Right cardiac atrium (tissue), 5 donors: Measurements from ENCODE around the gene RAD50. TPM values are rescaled to one million over a fixed set of nuclear protein-coding genes. Genes with fewer than 3 reads are reported as not detected.
"Not testable (repeated sequence)": the region's sequence is repeated elsewhere in the genome, so short reads cannot be mapped to it uniquely, and the experiment has no call there.

ENCODE experiments used
- ATAC-seq, 2 donors: fragments of 200-7000 bp; cut with Tn5 transposase; one replicate each; pipeline versions ENCODE4 v1.8.0 to v1.9.1; 2020; ENCODE audit warnings: moderate library complexity in 2 of 2, mild to moderate bottlenecking in 1 of 2
- DNase-seq, 3 donors: peaks; one replicate each; pipeline ENCODE4 v3.0.0-alpha.2; 2020
- H3K27ac ChIP-seq: one replicate; pipeline ENCODE4 v1.5.1; 2013; ENCODE audit warnings: mild to moderate bottlenecking, low read length, control low read depth, moderate library complexity
- H3K27me3 ChIP-seq: one replicate; pipeline ENCODE4 v1.6.1; 2013; ENCODE audit not compliant: control insufficient read depth, insufficient read depth
- H3K4me1 ChIP-seq: one replicate; pipeline ENCODE4 v1.6.1; 2013; ENCODE audit warnings: low read length; ENCODE audit not compliant: control insufficient read depth, insufficient read depth
- H3K4me3 ChIP-seq: one replicate; pipeline ENCODE4 v1.5.1; 2013; ENCODE audit warnings: low read length, control low read depth
- H3K9me3 ChIP-seq: one replicate; pipeline ENCODE4 v1.6.1; 2013; ENCODE audit warnings: low read length; ENCODE audit not compliant: control insufficient read depth
- WGBS: extraction: QIAGEN DNeasy Blood & Tissue Kit; methylation state at CpG from one replicate; pipeline ENCODE4 v1.1.7; 2013; 5-methylcytosine and 5-hydroxymethylcytosine counted together
- intact Hi-C, 4 donors: fragments of 100-400 bp; cut with DNase I; formaldehyde crosslinking; loops; one replicate each; pipeline versions ENCODE4 v1.11.0 to v1.14.0; 2022 to 2023
- polyA plus RNA-seq: library from polyadenylated mRNA; stranded (reverse); fragments of 200-250 nt; gene quantifications from one replicate; pipeline ENCODE4 v1.2.3, GENCODE V29; 2013
- total RNA-seq, 4 donors: library from RNA; stranded (reverse); fragmentation: NEBNext Ultra II Directional; extraction: Animal tissue kit (Norgen Biotek cat#: 25700); gene quantifications; one replicate each; pipeline ENCODE4 v1.2.1, GENCODE V29; 2021
- donor health status: healthy with polysubstance abuse.
- donor health status: DM: no; HTN: yes; CAD: no.
- donor health status: DM: no; HTN: no; CAD: no.
- donor health status: DM: no; HTN: yes; CAD: no; lungs with severe emphysema.
- donor health status: DM: yes; HTN: yes; CAD: no.

Gene RAD50
- total and polyA plus RNA-seq, 5 donors = 8.0 to 32.0 (median 29.1) TPM

GRCh38 chr5:132528866-132529634 is 27.7 kb upstream of the RAD50 start:
- WGBS = 70% methylated on average over 6 of the region's 6 CpGs
- no peak for DNase-seq
- Histone ChIP-seq H3K4me1 (peaks cover 2% of the 10 kb centered on the region), H3K27ac (no peak overlapping the region), H3K9me3 (no peaks in the 10 kb centered on the region), H3K27me3 (no peaks in the 10 kb centered on the region), H3K4me3 (no peak overlapping the region)
- intact Hi-C loops = loop anchor here in 1 of 4 donors (10.0 kb wide), 1 partner anchor 296 kb away; no protein-coding TSS in a partner anchor
- no peak for ATAC-seq

GRCh38 chr5:132530946-132531345 is 25.8 kb upstream of the RAD50 start:
- WGBS = 82% methylated on average over 4 of the region's 4 CpGs
- Histone ChIP-seq H3K27ac (no peak overlapping the region), H3K4me1 (peaks cover 2% of the 10 kb centered on the region), H3K4me3 (no peak overlapping the region), H3K27me3 (no peaks in the 10 kb centered on the region), H3K9me3 (no peaks in the 10 kb centered on the region)
- intact Hi-C loops = no loop called here
- ATAC-seq = no peak
- no peak for DNase-seq

GRCh38 chr5:132539716-132540115 is 17.1 kb upstream of the RAD50 start:
- H3K4me1 ChIP-seq = no peaks in the 10 kb centered on the region
- H3K27me3 ChIP-seq = no peaks in the 10 kb centered on the region
- intact Hi-C loops = no loop called here
- no peaks in the 10 kb centered on the region for H3K9me3 ChIP-seq
- H3K27ac ChIP-seq = no peak overlapping the region
- 74% methylated on average over 4 of the region's 4 CpGs for WGBS
- DNase-seq = no peak
- no peak for ATAC-seq
- no peak overlapping the region for H3K4me3 ChIP-seq

GRCh38 chr5:132540149-132540548 is 16.6 kb upstream of the RAD50 start:
- H3K4me1 ChIP-seq = no peaks in the 10 kb centered on the region
- no peak overlapping the region for H3K4me3 ChIP-seq
- DNase-seq (peak in 1 of 3 donors; percentile 23), ATAC-seq (no peak)
- H3K27me3 ChIP-seq = no peaks in the 10 kb centered on the region
- H3K9me3 ChIP-seq = no peaks in the 10 kb centered on the region
- 65% methylated on average over 5 of the region's 5 CpGs for WGBS
- H3K27ac ChIP-seq = no peak overlapping the region
- intact Hi-C loops = no loop called here

- no peak overlapping the region for H3K27ac ChIP-seq
- intact Hi-C loops = no loop called here
- H3K4me1 ChIP-seq = no peaks in the 10 kb centered on the region
- no peak overlapping the region for H3K4me3 ChIP-seq
- H3K9me3 ChIP-seq = no peaks in the 10 kb centered on the region
- no peaks in the 10 kb centered on the region for H3K27me3 ChIP-seq
- 95% methylated on average over 4 of the region's 4 CpGs for WGBS
- DNase-seq (no peak), ATAC-seq (no peak)
Measured at GRCh38 chr5:132540764-132541163, 16.0 kb upstream of the RAD50 start.

GRCh38 chr5:132543472-132544201 is 13.1 kb upstream of the RAD50 start, which contains the start of gene IL5:
Gene IL5 (minus strand): TSS chr5:132543522. CDS start chr5:132543478, 44 bp downstream.
- no peak within 1 kb of the TSS for H3K27ac ChIP-seq
- no peak for ATAC-seq
- intact Hi-C loops = no loop called here
- no peaks in the 10 kb centered on the region for H3K9me3 ChIP-seq
- WGBS = 84% methylated on average over 7 of the region's 7 CpGs
- no peak for DNase-seq
- no peak within 1 kb of the TSS for H3K4me3 ChIP-seq
- H3K4me1 ChIP-seq = no peaks in the 10 kb centered on the region
- no peaks in the 10 kb centered on the region for H3K27me3 ChIP-seq

GRCh38 chr5:132546108-132546507 is 10.7 kb upstream of the RAD50 start:
- no peak overlapping the region for H3K27ac ChIP-seq
- no peak overlapping the region for H3K4me3 ChIP-seq
- DNase-seq (no peak), ATAC-seq (no peak)
- H3K9me3 ChIP-seq = no peaks in the 10 kb centered on the region
- intact Hi-C loops = no loop called here
- no peaks in the 10 kb centered on the region for H3K27me3 ChIP-seq
- 98% methylated on average over 2 of the region's 2 CpGs for WGBS
- no peaks in the 10 kb centered on the region for H3K4me1 ChIP-seq

- Histone ChIP-seq H3K27me3 (no peaks in the 10 kb centered on the region), H3K27ac (no peak overlapping the region), H3K4me1 (no peaks in the 10 kb centered on the region), H3K4me3 (no peak overlapping the region), H3K9me3 (no peaks in the 10 kb centered on the region)
- 75% methylated on average over 2 of the region's 2 CpGs for WGBS
- DNase-seq (no peak), ATAC-seq (no peak)
- intact Hi-C loops = no loop called here
Measured at GRCh38 chr5:132547269-132547668, 9.5 kb upstream of the RAD50 start.

- H3K27ac ChIP-seq, ATAC-seq, H3K4me3 ChIP-seq, H3K4me1 ChIP-seq, H3K27me3 ChIP-seq, H3K9me3 ChIP-seq, intact Hi-C loops, DNase-seq: not testable (repeated sequence)
- 90% methylated on average over 5 of the region's 7 CpGs for WGBS
Measured at GRCh38 chr5:132548834-132549233, 7.9 kb upstream of the RAD50 start.

- ATAC-seq = no peak
- 85% methylated on average over 2 of the region's 2 CpGs for WGBS
Measured at GRCh38 chr5:132549576-132549975, 7.2 kb upstream of the RAD50 start.

GRCh38 chr5:132556153-132556762 is 519 bp upstream of the RAD50 start:
- Histone ChIP-seq H3K4me3 (peak overlapping the region; percentile 59), H3K4me1 (no peaks in the 10 kb centered on the region), H3K27ac (peak overlapping the region; percentile 61), H3K9me3 (no peaks in the 10 kb centered on the region), H3K27me3 (no peaks in the 10 kb centered on the region)
- 54% methylated on average over 15 of the region's 15 CpGs for WGBS
- intact Hi-C loops = no loop called here
- ATAC-seq (no peak), DNase-seq (no peak)

More at GRCh38 chr5:132549576-132549975, 7.2 kb upstream of the RAD50 start:
- H3K4me3 ChIP-seq = no peak overlapping the region
- intact Hi-C loops = no loop called here
- DNase-seq = no peak
- no peaks in the 10 kb centered on the region for H3K27me3 ChIP-seq
- H3K4me1 ChIP-seq = no peaks in the 10 kb centered on the region
- H3K9me3 ChIP-seq = no peaks in the 10 kb centered on the region
- no peak overlapping the region for H3K27ac ChIP-seq
